Stimulated activated CD8-positive, alpha-beta memory T cell treated with anti-CD3 and anti-CD28 coated beads, Interleukin-2, amount 100 ng/mL, for 1 hour (primary cell): Measurements from ENCODE around the gene EIF2A.
A peak's percentile ranks its signal among the peaks of the same experiment; 100 is the strongest.
"Not testable (repeated sequence)": the region's sequence is repeated elsewhere in the genome, so short reads cannot be mapped to it uniquely, and the experiment has no call there.

Source experiments
- DNase-seq, 2 donors: peaks; one replicate each; pipeline ENCODE4 v3.0.0-alpha.2; 2020; ENCODE audit warnings: low read depth in 2 of 2

Gene EIF2A

DNA sequence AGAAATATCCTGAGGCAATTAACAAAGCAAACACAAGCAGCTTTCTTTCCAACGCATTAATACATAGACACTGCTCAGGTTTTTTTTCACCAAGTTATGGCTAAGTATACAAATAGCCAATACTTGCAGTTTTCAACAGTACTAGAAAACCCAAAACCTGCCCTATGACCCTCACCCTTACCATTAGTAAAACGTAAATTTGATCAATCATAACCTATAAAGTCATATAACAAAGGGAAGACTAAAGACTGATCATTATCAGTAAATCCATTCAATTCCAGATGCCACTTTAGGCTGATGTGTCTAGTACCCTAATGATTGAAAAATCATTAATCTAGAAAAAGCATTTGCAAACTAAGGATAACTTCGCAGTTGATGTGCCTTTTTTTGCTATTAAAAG is 3.5 kb upstream of the EIF2A start:
- no peak for DNase-seq

DNA sequence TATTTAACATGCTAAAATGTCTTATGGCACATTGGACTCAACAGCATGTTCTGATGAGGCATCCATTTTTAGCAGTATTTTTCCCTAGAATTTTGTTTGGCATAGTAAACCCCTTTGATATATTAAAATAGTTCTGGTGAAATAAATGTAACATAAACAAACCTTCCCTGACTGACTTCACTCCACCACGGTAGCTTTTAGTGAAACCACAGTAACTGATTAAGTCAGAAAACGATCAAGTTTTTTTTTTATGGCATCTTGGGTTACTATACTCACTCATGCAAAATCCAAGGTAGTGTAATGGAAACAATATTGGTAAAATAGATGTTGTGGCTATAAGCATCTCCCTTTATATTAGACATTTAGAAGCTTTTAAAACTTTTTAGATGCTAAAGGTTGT is 3.1 kb upstream of the EIF2A start:
- no peak for DNase-seq

DNA sequence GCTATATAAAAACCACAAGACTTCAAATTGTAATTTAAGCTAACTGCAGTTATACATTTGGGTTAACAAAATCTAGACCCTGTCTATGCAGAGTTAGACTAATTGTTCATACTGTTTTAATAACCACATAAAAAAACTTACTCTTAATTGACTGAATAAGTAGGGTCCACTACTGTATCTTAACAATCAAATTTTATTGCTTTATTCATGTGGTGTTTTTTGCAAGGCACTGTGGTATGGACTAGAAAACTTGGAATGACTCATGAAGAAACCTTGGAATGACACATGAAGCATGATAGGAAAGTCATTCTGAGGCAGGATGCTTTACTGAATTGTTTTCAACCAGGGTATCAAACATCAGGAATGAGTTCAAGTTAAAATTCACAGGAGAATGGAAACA is 2.5 kb upstream of the EIF2A start:
- no peak for DNase-seq

DNA sequence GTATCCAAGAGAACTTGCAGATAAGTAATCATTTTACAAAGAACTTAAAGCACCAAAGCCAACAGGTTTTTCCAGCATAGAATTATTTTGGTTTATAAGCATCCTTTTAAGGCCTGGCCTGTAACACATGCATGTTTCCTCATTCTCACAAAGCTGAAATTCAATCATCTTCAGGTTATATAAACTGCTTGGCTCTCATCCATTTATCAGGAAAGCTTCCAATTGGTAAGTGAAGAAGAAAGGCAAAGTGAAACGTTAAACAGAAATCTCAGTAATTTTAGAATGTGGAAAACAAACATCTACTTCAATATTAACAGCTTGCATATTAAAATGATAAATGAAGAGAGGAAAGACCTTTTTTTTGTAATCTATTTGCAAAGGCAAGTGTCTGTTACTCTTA is 1.9 kb upstream of the EIF2A start:
- DNase-seq = no peak

DNA sequence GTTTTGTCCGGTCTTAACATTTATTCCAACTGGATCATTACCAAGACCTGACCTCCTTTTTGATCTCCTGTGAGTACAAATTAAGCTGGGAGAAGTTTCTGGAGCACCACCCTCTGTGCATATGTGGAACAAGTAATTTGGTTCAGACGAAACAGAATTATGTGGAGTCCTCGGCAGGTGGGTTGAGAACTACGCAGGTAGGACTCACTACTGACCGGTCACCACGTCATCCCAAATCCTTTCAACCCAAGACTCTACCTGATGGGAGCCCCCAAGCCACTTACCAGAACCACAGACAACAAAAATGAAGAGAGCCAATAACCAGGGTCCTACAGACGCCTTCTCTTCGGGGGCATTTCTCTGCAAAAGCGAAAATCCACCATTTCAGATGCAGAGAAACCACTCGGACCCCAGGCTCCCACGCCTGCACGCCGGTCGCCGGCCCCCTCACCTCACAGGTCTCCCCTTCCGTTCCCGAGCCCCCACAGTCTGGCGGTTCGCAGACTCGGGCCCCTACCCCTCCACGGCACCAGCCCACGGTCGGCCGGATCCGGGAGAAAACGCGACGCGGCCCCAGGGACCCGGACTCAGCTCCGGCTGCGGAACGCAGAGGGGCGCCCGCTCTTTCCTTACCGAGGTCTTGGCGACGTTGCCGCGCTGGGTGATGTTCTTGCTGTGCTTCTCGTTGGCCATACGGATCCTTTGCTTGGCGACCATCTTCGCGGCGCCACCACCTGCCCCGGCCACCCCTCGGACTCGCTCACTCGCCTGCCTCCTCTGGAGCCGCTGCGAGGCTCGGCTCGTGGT is 965 bp upstream of the EIF2A start:
- DNase-seq = peak in 1 of 2 donors; percentile 17

DNA sequence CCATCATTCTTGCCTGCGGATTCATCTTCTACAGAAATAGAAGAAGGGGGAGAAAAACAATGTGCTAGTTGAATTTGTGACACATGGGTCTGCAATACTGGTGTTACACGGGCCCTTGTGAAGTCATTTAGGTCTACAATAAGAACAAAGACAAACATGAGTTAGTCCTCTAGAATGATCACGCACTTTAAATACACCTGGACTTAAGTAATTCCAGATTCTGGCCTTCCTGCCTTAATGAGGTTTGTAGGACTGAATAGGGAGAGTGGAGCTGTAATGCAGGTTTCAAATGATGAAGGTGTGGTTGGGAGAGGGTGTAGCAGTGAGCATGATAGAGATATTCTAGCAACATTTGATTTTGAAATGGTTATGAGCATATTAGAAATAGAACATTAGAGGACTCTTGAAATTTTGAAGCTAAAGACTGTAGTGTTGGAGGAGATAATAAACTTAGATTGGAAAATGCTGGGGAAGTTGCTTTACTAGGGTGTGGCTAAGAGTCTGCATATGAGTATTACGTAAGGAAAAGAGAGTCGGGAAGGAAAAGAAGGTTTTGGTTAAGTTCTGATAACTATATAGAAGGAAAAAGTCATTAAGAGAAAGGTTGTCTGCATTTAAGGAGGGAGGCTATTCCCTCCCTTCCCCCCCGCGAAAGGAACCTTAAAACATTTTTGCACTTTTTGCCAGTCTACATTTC is 606 bp downstream of the EIF2A start:
- DNase-seq = no peak

DNA sequence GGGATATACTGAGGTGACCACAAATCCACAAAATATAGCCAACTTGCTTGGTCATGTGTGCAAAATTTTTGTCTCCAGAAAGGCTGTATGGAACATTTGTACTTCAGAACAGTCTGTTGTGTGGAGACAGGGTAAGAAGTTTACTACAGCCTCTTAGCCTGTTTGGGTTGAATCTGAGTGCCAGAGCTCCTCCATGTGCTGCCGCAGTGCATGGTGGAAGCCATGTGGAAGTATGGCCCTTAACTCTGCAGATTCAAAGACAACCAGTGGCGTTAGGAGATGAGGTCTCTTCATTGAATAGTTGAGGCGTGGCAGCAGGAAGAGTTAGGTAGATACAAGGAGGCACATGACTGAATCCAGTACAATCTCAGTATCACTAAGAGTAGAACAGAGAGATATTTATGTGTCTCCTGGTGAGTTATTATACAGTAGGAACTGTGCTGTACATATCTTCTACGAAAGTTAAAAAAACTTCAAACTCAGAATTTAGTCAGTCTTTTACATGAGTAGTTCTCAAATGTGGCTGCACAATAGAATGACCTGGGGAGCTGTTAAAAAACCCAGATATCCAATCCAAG is 9.4 kb downstream of the EIF2A start:
- no peak for DNase-seq

DNA sequence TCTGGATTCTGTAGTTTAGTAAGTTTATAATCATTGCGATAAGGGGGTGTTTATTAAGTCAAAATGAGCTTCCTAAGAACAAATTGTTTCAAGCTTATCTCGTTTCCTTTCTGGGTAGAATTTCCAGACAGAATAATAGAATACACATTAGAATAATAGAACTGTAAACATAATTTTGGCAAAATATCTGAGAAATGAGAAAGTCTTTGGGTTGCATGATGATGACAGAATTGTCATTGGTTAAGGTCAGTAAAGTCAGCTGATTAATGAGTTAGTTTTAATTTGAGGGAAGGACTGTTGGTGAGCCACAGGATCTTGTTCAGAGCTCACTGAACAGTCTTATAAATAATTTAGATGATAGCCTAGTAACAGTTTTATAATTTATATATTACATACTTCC is 10.2 kb downstream of the EIF2A start:
- no peak for DNase-seq

DNA sequence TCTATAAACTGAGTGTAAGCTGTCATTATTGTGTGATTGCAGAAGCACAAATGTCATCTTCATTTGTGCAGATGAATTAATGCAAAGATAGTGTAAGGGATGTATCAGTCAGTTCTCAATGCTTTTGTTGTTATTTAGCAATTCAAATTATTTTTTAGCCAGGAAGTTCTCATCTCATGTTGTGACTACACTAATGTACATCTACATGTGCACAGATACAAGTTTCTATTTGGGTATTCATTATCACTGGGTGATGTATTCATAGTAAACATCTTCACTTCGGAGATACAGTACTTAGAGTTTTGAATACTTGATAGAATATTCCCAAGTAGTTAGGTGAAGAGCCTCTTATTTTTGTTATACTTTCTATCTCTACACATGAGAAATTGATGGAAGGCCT is 11.1 kb downstream of the EIF2A start:
- no peak for DNase-seq

DNA sequence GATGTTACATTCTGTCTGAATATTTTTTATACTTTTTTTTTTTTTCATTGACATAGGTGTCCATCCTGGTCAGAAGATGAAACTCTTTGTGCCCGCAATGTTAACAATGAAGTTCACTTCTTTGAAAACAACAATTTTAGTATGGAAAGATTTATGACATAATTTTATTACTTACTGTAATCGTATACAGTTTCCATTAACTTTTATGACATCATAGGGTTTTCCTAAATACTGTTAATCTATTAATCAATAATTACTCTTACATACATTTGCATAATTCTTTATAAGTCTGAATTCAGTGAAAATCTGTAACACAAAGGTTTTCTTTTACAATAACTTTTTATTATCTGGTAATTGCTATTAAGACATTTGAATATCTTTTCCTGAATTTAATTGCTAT is 17.7 kb downstream of the EIF2A start:
- no peak for DNase-seq

DNA sequence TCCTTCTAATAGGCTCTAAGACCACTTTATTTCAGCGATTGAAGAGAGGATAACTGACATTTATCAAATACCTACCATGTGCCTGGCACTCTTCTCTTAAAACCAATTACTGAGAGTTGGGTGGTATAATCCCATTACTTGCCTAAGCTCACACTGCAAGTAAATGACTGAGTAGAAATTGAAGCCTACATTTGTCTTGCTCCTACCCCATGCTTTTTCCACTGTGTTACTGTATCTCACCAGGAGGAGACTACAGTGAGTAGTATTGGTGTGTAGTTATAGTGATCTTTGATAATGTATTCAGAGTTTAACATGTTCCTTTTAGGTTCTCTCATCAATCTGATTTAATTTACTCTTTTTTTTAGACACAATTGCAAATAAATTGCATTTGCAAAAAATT is 20.7 kb downstream of the EIF2A start:
- no peak for DNase-seq

DNA sequence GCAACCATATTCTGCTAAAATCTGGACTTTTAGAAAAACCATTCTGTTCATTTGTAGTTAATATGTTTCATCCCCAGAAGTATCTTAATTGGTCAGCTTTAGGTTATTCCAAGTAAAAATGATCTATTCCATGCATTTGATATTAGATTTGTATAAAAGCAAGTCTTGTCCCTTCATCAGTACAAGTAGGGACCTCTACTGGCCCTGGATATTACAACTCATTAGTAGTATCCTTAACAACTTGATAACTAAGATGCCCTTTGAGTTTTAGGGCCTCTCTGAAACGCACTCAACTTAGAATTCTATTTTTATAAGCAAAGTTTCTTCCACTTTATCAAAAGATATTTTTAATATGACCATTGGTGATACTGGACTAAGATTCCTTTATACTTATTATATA is 31.3 kb downstream of the EIF2A start:
- DNase-seq = no peak

DNA sequence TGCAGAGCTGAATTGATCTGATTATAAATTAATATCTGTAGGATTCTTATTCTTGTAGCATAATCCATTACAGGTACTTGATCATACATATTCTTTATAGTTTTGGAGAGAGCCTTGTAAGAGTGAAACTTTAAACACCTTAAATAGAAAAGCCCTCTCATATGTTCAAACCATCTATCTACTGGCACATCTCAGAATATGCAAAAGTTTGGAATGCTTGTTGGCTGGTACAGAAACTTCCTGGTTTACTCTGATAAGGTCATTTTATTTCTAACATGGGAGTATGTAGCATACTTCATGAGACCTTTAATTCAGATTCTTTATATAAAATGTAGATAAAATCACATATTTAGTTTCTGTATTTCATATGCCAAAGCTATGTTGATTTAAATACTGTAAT is 34.6 kb downstream of the EIF2A start:
- DNase-seq = no peak

DNA sequence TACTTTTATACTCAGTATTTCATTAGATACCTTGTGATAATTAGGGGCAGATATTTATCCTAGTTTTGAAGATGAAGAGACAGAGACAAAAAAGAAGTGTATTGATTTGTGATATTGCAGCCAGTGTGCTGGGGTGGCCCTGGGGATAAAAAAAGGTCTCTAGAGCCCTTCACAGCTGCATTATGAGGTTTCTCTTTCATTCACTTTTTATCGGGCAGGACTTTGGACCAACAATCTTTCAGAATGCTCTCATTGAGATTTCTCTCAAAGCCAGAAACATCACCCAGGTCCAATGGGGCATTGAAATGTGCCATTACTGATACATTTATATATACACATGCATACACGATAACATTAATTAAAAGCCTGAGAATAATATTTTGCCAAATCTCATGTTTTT is 36.0 kb downstream of the EIF2A start:
- no peak for DNase-seq

DNA sequence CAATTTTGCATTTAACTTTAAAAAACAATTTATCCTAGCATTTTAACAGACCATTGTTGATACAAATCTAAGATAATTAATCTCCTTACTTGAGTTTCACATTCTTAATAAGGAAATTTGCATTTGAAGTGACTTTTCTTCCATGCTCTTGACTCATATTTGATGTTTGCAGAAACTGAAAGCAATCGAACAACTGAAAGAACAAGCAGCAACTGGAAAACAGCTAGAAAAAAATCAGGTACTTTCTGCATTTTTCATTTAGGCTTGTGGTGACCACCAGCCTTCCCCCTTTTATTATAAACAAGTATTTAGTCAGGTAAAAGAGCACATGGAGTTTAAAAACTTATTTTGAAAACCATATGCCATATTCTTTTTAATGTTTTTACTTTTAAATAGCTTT is 36.4 kb downstream of the EIF2A start:
- DNase-seq = no peak

DNA sequence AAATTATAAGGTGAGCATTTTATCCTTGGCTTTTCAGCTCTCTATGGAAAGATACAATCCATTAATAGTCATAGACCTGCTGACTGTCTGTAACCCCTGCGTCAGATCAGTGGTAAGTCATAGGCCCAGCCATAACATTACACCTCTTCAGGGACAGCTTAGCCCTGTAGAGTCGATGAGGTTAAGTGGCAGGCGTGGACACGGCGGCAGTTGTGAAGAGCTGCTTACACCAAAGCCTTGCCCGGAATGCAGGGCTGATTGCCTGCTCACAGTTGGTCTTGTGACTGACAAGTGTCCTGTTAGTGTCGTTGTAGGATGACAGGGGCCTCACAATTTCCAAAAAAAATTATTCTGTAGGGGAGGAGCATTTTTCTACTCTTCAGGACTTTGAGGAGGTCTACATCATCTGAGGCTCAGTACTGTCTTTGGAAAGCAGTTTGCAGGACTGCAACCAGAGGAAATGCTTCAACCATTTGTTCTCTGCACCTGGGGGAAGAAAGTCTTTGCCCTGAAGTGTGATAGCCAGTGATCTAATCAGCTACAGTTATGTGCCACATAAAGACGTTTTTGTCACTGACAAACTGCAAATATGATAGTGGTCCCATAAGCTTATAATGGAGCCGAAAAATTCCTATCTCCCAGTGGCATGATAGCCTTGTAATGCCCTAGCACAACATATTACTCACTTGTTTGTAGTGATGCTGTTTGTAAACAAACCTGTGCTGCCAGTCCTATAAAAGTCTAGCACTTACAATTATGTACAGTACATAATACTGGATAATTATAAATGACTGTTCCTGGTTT is 41.6 kb downstream of the EIF2A start:
- DNase-seq = no peak

DNA sequence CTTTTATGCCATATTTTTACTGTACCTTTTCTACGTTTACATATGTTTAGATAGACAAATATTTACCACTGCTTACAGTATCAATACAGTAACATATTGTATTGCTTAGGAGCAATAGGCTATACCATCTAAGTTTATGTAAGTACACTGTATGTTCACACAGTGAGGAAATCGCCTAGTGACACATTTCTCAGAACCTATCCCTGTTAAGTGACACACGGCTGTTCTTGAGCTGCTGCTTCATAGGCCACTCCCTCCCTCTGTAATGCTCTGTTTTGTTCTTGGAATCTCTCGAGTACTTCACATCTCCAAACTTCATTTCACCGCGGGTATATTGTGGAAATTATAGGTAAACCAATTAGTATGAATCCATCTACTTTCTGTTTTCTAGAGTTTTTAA is 43.2 kb downstream of the EIF2A start:
- no peak for DNase-seq

DNA sequence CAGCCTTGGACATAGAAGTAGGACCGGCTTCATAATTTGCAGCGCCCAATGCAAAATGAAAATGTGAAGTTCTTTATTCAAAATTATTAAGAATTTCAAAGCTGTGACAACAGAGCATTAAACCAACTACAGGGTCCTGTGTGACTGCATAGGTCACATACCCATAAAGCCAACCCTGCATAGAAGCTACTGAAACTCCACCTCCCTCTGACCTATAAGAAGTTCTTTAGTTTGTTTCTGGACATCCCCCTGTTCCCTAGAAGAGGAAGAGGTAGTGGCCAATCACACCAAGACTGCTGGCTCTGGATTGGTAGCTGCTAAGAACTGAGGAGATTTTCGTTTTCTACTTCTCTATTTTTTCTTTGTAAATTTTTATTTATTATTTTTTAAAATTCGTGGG is 47.6 kb downstream of the EIF2A start:
- no peak for DNase-seq

DNA sequence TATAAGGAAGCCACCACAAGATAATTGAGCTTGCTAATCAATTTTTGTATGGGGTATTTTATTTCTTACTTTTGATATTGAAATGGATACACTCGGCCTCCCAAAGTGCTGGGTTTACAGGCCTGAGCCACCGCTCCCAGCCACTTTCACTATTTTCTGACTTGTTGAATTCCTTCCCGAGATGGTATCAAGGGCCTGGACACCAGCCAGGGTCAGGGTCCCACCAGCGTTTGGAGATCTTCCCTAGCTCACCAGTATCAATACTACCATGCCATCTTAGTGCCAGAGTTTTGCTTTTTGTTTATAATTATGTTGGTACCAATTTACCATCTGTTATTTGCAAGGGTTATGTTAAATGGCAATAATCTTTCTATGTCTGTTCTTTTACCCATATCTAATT is 51.1 kb downstream of the EIF2A start:
- no peak for DNase-seq

DNA sequence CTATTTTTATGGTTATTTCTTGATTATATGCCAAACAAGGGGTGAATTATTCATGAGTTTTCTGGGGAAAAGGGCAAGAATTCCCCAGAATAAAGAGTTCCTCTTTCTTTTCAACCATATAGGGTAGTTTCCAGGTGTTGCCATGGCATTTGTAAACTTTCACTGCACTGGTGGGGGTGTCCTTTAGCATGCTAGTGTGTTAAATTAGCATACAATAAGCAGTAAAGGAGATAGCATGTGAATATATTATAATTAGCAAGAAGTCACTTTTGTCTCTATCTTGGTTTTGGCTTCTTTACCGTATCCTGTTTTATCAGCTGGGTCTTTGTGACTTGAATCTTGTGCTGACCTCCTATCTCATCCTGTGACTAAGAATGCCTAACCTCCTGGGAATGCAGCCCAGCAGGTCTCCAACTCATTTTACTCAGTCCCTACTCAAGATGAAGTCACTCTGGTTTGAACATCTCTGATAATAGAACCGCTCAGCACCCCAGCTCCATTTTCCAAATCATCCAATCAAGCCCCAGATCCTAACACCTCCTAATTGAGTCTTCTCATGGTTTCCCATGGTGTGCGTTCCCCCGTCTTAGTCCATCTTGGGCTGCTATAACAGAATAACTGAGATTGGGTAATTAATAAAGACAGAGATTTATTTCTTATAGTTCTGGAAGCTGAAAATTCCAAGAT is 53.2 kb downstream of the EIF2A start:
- DNase-seq = no peak

DNA sequence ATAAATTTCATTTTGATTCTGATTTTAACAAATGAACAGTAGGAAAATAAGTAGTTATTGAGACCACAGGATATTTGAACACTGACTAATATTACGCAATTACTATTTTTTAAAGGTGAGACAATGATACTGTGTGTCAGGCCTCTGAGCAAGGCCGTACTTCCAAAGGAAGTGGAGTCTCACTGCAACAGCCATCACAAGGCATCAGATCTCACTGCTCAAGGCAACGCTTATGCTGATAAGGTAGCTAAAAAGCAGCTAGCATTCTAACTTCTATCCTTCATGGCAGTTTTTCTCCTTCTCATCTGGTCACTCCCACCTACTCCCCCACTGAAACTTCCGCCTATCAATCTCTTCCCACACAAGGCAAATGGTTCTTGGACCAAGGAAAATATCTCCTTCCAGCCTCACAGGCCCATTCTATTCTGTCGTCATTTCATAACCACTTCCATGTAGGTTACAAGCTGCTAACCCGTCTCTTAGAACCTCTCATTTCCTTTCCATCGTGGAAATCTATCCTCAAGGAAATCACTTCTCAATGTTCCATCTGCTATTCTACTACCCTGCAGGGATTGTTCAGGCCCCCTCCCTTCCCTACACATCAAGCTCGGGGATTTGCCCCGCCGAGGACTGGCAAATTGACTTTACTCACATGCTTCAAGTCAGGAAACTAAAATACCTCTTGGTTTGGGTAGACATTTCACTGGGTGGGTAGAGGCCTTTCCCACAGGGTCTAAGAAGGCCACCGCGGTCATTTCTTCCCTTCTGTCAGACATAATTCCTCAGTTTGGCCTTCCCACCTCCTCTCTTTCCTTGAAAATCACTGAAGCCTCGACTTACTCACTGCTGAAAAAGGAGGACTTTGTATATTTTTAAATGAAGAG is 54.3 kb downstream of the EIF2A start:
- not testable (repeated sequence) for DNase-seq
